H9 (cell line): ENCODE measurements around the gene EML4. TPM values are rescaled to one million over a fixed set of nuclear protein-coding genes. Genes with fewer than 3 reads are reported as not detected.

Source experiments
- DNase-seq: peaks from one replicate; pipeline ENCODE4 v3.0.0-alpha.2; 2017
- H2AFZ ChIP-seq: one replicate; pipeline ENCODE4 v1.6.1; 2013; ENCODE audit warnings: mild to moderate bottlenecking, low read length, control low read depth, moderate library complexity
- H2AK5ac ChIP-seq: 2 replicates; pipeline ENCODE4 v1.6.1; 2013; ENCODE audit warnings: low read length, control low read depth, mixed read lengths; ENCODE audit not compliant: insufficient read length
- H2BK120ac ChIP-seq: one replicate; pipeline ENCODE4 v1.6.1; 2013; ENCODE audit warnings: low read depth, mild to moderate bottlenecking, low read length, control low read depth, inconsistent platforms; ENCODE audit not compliant: poor library complexity, severe bottlenecking
- H2BK12ac ChIP-seq: 2 replicates; pipeline ENCODE4 v1.6.1; 2013; ENCODE audit warnings: low read length, control low read depth, mixed read lengths, low read depth; ENCODE audit not compliant: insufficient read length
- H2BK15ac ChIP-seq: 2 replicates; pipeline ENCODE4 v1.6.1; 2013; ENCODE audit warnings: low read depth, low read length, control low read depth
- H2BK20ac ChIP-seq: one replicate; pipeline ENCODE4 v1.6.1; 2013; ENCODE audit warnings: low read depth, mild to moderate bottlenecking, low read length, control low read depth, inconsistent platforms; ENCODE audit not compliant: poor library complexity, severe bottlenecking
- H2BK5ac ChIP-seq: 2 replicates; pipeline ENCODE4 v1.6.1; 2013; ENCODE audit warnings: low read length, control low read depth, mixed read lengths; ENCODE audit not compliant: insufficient read length
- H3K14ac ChIP-seq: 2 replicates; pipeline ENCODE4 v1.6.1; 2013; ENCODE audit warnings: low read length, control low read depth; ENCODE audit not compliant: insufficient read depth
- H3K18ac ChIP-seq: 2 replicates; pipeline ENCODE4 v1.6.1; 2013; ENCODE audit warnings: low read depth, mild to moderate bottlenecking, mixed read lengths, low read length, control low read depth; ENCODE audit not compliant: insufficient read length
- H3K23ac ChIP-seq: 2 replicates; pipeline ENCODE4 v1.6.1; 2013; ENCODE audit warnings: low read length, control low read depth, mixed read lengths, low read depth; ENCODE audit not compliant: insufficient read length
- H3K23me2 ChIP-seq: 2 replicates; pipeline ENCODE4 v1.6.1; 2013; ENCODE audit warnings: low read depth, mild to moderate bottlenecking, mixed read lengths, low read length, control low read depth; ENCODE audit not compliant: insufficient read length, poor library complexity, severe bottlenecking
- H3K27ac ChIP-seq: 2 replicates; pipeline ENCODE4 v1.5.1; 2013; ENCODE audit warnings: low read length, control low read depth, mixed read lengths, low read depth; ENCODE audit not compliant: insufficient read length
- H3K27me3 ChIP-seq: 2 replicates; pipeline ENCODE4 v1.6.1; 2013; ENCODE audit warnings: low read length, control low read depth, inconsistent platforms; ENCODE audit not compliant: insufficient read depth
- H3K4ac ChIP-seq: 2 replicates; pipeline ENCODE4 v1.6.1; 2013; ENCODE audit warnings: low read depth, mild to moderate bottlenecking, control low read depth, inconsistent platforms, low read length, moderate library complexity
- H3K4me1 ChIP-seq: 2 replicates; pipeline ENCODE4 v1.6.1; 2013; ENCODE audit warnings: low read length, control low read depth, inconsistent platforms; ENCODE audit not compliant: insufficient read depth
- H3K4me2 ChIP-seq: 2 replicates; pipeline ENCODE4 v1.6.1; 2013; ENCODE audit warnings: low read length, control low read depth, mixed read lengths; ENCODE audit not compliant: insufficient read length, insufficient read depth
- H3K56ac ChIP-seq: 2 replicates; pipeline ENCODE4 v1.6.1; 2013; ENCODE audit warnings: low read depth, mild to moderate bottlenecking, mixed read lengths, low read length, control low read depth; ENCODE audit not compliant: insufficient read length
- H3K79me1 ChIP-seq: 2 replicates; pipeline ENCODE4 v1.6.1; 2013; ENCODE audit warnings: low read depth, mild to moderate bottlenecking, moderate library complexity, low read length, control low read depth, inconsistent platforms; ENCODE audit not compliant: insufficient read depth, poor library complexity, severe bottlenecking
- H3K79me2 ChIP-seq: 2 replicates; pipeline ENCODE4 v1.6.1; 2013; ENCODE audit warnings: low read length, control low read depth, inconsistent platforms; ENCODE audit not compliant: insufficient read depth
- H3K9ac ChIP-seq: 2 replicates; pipeline ENCODE4 v1.6.1; 2013; ENCODE audit warnings: low read length, control low read depth, mixed read lengths; ENCODE audit not compliant: insufficient read length; ENCODE audit errors: extremely low read depth
- H3K9me3 ChIP-seq: one replicate; pipeline ENCODE4 v1.6.1; 2013; ENCODE audit warnings: low read depth, low read length, inconsistent platforms; ENCODE audit not compliant: control insufficient read depth
- H3T11ph ChIP-seq: one replicate; pipeline ENCODE4 v1.6.1; 2013; ENCODE audit warnings: mild to moderate bottlenecking, low read length, control low read depth, inconsistent platforms
- H4K20me1 ChIP-seq: one replicate; pipeline ENCODE4 v1.6.1; 2013; ENCODE audit not compliant: control insufficient read depth, insufficient read length, insufficient read depth
- H4K5ac ChIP-seq: 2 replicates; pipeline ENCODE4 v1.6.1; 2013; ENCODE audit warnings: low read depth, mild to moderate bottlenecking, mixed read lengths, low read length, control low read depth; ENCODE audit not compliant: insufficient read length
- H4K8ac ChIP-seq: replicated peaks from 2 replicates; pipeline ENCODE4 v1.6.1; 2013; ENCODE audit warnings: low read length, control low read depth, mixed read lengths, low read depth; ENCODE audit not compliant: insufficient read length
- H4K91ac ChIP-seq: 2 replicates; pipeline ENCODE4 v1.6.1; 2013; ENCODE audit warnings: low read depth, mild to moderate bottlenecking, moderate library complexity, mixed read lengths, low read length, control low read depth; ENCODE audit not compliant: insufficient read length
- H3K27ac Mint-ChIP-seq, 3 experiments: 2 replicates in 2 of 3; 3 replicates in 1 of 3; pipeline ENCODE4 v1.8.0; 2020 to 2021; ENCODE audit warnings: mixed read lengths in 3 of 3, mild to moderate bottlenecking in 1 of 3, moderate library complexity in 1 of 3
- H3K27me3 Mint-ChIP-seq: 2 replicates; pipeline ENCODE4 v1.8.0; 2021; ENCODE audit warnings: low read depth, mild to moderate bottlenecking, moderate library complexity, mixed read lengths
- H3K36me3 Mint-ChIP-seq, 3 experiments: 2 replicates in 2 of 3; 3 replicates in 1 of 3; pipeline ENCODE4 v1.8.0; 2020 to 2021; ENCODE audit warnings: low read depth in 3 of 3, mixed read lengths in 3 of 3; ENCODE audit not compliant: insufficient read depth in 1 of 3
- H3K4me1 Mint-ChIP-seq, 2 experiments: 2 replicates each; pipeline ENCODE4 v1.8.0; 2020; ENCODE audit warnings: mixed read lengths in 2 of 2
- H3K4me3 Mint-ChIP-seq, 2 experiments: 2 replicates in 1 of 2; 3 replicates in 1 of 2; pipeline ENCODE4 v1.8.0; 2020 to 2021; ENCODE audit warnings: mild to moderate bottlenecking in 2 of 2, mixed read lengths in 2 of 2, moderate library complexity in 1 of 2
- H3K9me3 Mint-ChIP-seq, 2 experiments: 2 replicates in 1 of 2; 3 replicates in 1 of 2; pipeline ENCODE4 v1.8.0; 2020; ENCODE audit warnings: mild to moderate bottlenecking in 2 of 2, mixed read lengths in 2 of 2, moderate library complexity in 1 of 2
- WGBS: extraction: QIAGEN DNeasy Blood & Tissue Kit; methylation state at CpG from one replicate; pipeline ENCODE4 v1.1.7; 2013; ENCODE audit warnings: missing lambda C conversion rate, low lambda C conversion rate, mixed read lengths; ENCODE audit not compliant: insufficient read length; ENCODE audit errors: extremely low coverage; 5-methylcytosine and 5-hydroxymethylcytosine counted together
- total RNA-seq: library from RNA; stranded (reverse); gene quantifications from 2 replicates; pipeline ENCODE4 v1.2.1, GENCODE V29; 2021
- TF ChIP-seq, protein P1 (sequence below): fragments of 200-600 bp; sonication (generic); conservative IDR thresholded peaks from 3 replicates; pipeline ENCODE4 v1.8.0; 2021; ENCODE audit warnings: antibody characterized with exemption, mild to moderate bottlenecking

The EML4 gene
- total RNA-seq, 1 experiment from 2014 or later, result 68.6 TPM

DNA sequence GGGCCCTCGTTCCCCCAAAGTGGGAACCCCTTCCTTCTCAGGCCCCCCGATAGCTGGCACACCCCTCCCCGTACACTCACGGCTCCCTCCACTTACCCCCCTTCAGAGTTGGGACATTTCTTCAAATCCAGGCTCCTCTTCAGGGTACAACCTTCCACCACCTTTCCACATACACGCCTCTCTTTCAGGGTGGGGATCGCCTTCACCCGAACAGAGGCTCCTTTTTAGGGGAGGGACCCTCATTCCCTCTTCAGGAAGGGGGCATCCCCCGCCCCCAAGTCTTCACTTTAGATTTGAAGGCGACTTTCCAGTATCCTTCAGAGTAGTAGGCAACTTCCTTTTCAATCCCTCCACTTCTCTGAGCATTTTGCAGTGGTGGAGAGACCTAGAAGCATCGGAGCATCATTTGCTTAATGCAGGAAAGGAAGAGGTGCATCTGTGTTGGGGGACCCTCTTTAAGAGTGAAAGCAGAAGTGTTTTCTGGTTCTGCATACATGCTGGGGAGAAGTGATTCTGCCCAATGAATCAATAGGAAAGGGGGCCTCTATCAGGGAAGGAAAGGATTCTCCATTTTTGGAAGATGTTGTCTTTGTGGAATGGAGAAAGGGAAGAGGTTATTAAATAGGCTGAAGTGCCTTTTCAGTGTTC is 845 bp downstream of the EML4 start:
- Histone ChIP-seq H3K4me1 (no peaks in the 10 kb centered on the region; the same call in 1 of the 2 replicates), H3K27me3 (no peaks in the 10 kb centered on the region), H3K4ac (no peak overlapping the region), H3K27ac (no peak overlapping the region), H3K4me2 (peak overlapping the region; percentile 91), H3K9me3 (no peaks in the 10 kb centered on the region), H3K9ac (peak overlapping the region; percentile 71), H3K79me2 (peaks cover 18% of the 10 kb centered on the region; the same call in 1 of the 2 replicates), H4K5ac (no peak overlapping the region), H3K14ac (peak overlapping the region; percentile 94), H3K23me2 (peaks cover 9% of the 10 kb centered on the region), H2BK15ac (no peak overlapping the region; the same call in 1 of the 2 replicates), H4K8ac (no peak overlapping the region), H2AFZ (no peak overlapping the region), H4K20me1 (no peaks in the 10 kb centered on the region), H2BK120ac (no peak overlapping the region), H2BK12ac (no peak overlapping the region), H2BK20ac (no peak overlapping the region), H3T11ph (no peak overlapping the region), H2BK5ac (no peak overlapping the region), H3K18ac (no peak overlapping the region), H3K79me1 (no peaks in the 10 kb centered on the region), H4K91ac (no peak overlapping the region), H3K56ac (no peak overlapping the region), H2AK5ac (no peak overlapping the region), H3K23ac (no peak overlapping the region)
- H3K27me3 Mint-ChIP-seq, result peaks cover 1% of the 10 kb centered on the region; the same call in 1 of the 2 replicates
- no CpG with 5 or more reads among the region's 10 CpGs for WGBS
- no peak overlapping the region; a peak in 1 of 7 replicates for H3K27ac Mint-ChIP-seq
- no peaks in the 10 kb centered on the region for H3K36me3 Mint-ChIP-seq
- TF ChIP-seq, protein P1, sequence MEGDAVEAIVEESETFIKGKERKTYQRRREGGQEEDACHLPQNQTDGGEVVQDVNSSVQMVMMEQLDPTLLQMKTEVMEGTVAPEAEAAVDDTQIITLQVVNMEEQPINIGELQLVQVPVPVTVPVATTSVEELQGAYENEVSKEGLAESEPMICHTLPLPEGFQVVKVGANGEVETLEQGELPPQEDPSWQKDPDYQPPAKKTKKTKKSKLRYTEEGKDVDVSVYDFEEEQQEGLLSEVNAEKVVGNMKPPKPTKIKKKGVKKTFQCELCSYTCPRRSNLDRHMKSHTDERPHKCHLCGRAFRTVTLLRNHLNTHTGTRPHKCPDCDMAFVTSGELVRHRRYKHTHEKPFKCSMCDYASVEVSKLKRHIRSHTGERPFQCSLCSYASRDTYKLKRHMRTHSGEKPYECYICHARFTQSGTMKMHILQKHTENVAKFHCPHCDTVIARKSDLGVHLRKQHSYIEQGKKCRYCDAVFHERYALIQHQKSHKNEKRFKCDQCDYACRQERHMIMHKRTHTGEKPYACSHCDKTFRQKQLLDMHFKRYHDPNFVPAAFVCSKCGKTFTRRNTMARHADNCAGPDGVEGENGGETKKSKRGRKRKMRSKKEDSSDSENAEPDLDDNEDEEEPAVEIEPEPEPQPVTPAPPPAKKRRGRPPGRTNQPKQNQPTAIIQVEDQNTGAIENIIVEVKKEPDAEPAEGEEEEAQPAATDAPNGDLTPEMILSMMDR, result no peak
- H3K4me1 Mint-ChIP-seq, result peaks cover 4 to 13% of the 10 kb centered on the region in 2 experiments
- DNase-seq, result no peak
- H3K9me3 Mint-ChIP-seq, result no peaks in the 10 kb centered on the region
- no peak overlapping the region for H3K4me3 Mint-ChIP-seq
